ENCODE results near the gene PDGFB. TPM values are rescaled to one million over a fixed set of nuclear protein-coding genes. Genes with fewer than 3 reads are reported as not detected.

PDGFB gene
- total and polyA plus RNA-seq, 8 donors, result 1.2 to 58.5 (median 3.9) TPM

- Histone ChIP-seq H3K36me3 (no peaks in the 10 kb centered on the region), H3K4me1 (peaks cover 31 to 44% (median 38%) of the 10 kb centered on the region in 4 donors), H3K9me3 (peaks cover 0 to 9% (median 7%) of the 10 kb centered on the region in 4 donors), H3K27ac (no peak overlapping the region), H3K4me3 (no peak overlapping the region), H3K27me3 (no peaks in the 10 kb centered on the region)
- 90 to 96% (median 93%) methylated on average over 10 to 13 of the region's 13 CpGs for WGBS, 5 donors
- no peak for DNase-seq
- TF ChIP-seq POLR2A (IDR thresholded peaks at IDR 0.05) (no peak), CTCF (IDR thresholded peaks at IDR 0.05) (no peak), EP300 (IDR thresholded peaks at IDR 0.05) (no peak), POLR2AphosphoS5 (IDR thresholded peaks at IDR 0.05) (no peak)
- intact Hi-C loops (cut with DNase I; ENCODE audit: low total_unique reads), result no loop called here
Observed at GRCh38 chr22:39288135-39288898, 43.5 kb upstream of the PDGFB start.

GRCh38 chr22:39287076-39287725 is 42.4 kb upstream of the PDGFB start:
- H3K27me3 ChIP-seq, result no peaks in the 10 kb centered on the region
- no peak overlapping the region for H3K4me3 ChIP-seq
- H3K9me3 ChIP-seq, result peaks cover 0 to 9% (median 7%) of the 10 kb centered on the region in 4 donors
- H3K4me1 ChIP-seq, result peaks cover 26 to 41% (median 28%) of the 10 kb centered on the region in 4 donors
- 71 to 76% (median 75%) methylated on average over 8 of the region's 8 CpGs for WGBS, 5 donors
- no peak for DNase-seq
- H3K36me3 ChIP-seq, result no peaks in the 10 kb centered on the region
- H3K27ac ChIP-seq, result peak overlapping the region in 2 of 5 donors; percentile 29 to 42
- intact Hi-C loops (cut with DNase I; ENCODE audit: low total_unique reads), result no loop called here
- no peak for TF ChIP-seq POLR2AphosphoS5 (IDR thresholded peaks at IDR 0.05)
- TF ChIP-seq EP300 (IDR thresholded peaks at IDR 0.05), result no peak
- TF ChIP-seq CTCF (IDR thresholded peaks at IDR 0.05), result no peak
- TF ChIP-seq POLR2A (IDR thresholded peaks at IDR 0.05), result no peak

- Histone ChIP-seq H3K9me3 (peaks cover 0 to 9% (median 7%) of the 10 kb centered on the region in 4 donors), H3K27ac (no peak overlapping the region), H3K4me1 (peaks cover 9 to 19% (median 10%) of the 10 kb centered on the region in 4 donors), H3K36me3 (no peaks in the 10 kb centered on the region), H3K27me3 (no peaks in the 10 kb centered on the region), H3K4me3 (no peak overlapping the region)
- intact Hi-C loops (cut with DNase I; ENCODE audit: low total_unique reads), result no loop called here
- no peak for TF ChIP-seq CTCF (IDR thresholded peaks at IDR 0.05)
- TF ChIP-seq EP300 (IDR thresholded peaks at IDR 0.05), result no peak
- TF ChIP-seq POLR2AphosphoS5 (IDR thresholded peaks at IDR 0.05), result no peak
- no peak for TF ChIP-seq POLR2A (IDR thresholded peaks at IDR 0.05)
- WGBS, 5 donors, result 85 to 95% (median 90%) methylated on average over 2 to 3 of the region's 3 CpGs
- DNase-seq, result no peak
Observed at GRCh38 chr22:39284983-39285382, 40.2 kb upstream of the PDGFB start.

- Histone ChIP-seq H3K4me1 (peaks cover 9 to 18% (median 10%) of the 10 kb centered on the region in 4 donors), H3K36me3 (no peaks in the 10 kb centered on the region), H3K27ac (peak overlapping the region; percentile 16 to 77 (median 56)), H3K4me3 (no peak overlapping the region), H3K27me3 (peaks cover 0 to under 1% (median 0%) of the 10 kb centered on the region in 3 donors), H3K9me3 (peaks cover 0 to 9% (median 7%) of the 10 kb centered on the region in 4 donors)
- 82 to 93% (median 84%) methylated on average over 17 to 19 of the region's 19 CpGs for WGBS, 5 donors
- DNase-seq, result no peak
- intact Hi-C loops (cut with DNase I; ENCODE audit: low total_unique reads), result no loop called here
- no peak for TF ChIP-seq EP300 (IDR thresholded peaks at IDR 0.05)
Observed at GRCh38 chr22:39284142-39284980, 39.6 kb upstream of the PDGFB start.
